BLaER1 (cell line): ENCODE data around the gene SMIM24.
"Not testable (repeated sequence)": the region's sequence is repeated elsewhere in the genome, so short reads cannot be mapped to it uniquely, and the experiment has no call there.

Source experiments
- H3K27ac ChIP-seq: shearing (Covaris generic); formaldehyde crosslinking; 2 replicates; pipeline ENCODE4 v1.8.1; 2022
- H3K27me3 ChIP-seq: shearing (Covaris generic); formaldehyde crosslinking; 2 replicates; pipeline ENCODE4 v1.8.1; 2022
- H3K36me3 ChIP-seq: shearing (Covaris generic); formaldehyde crosslinking; 2 replicates; pipeline ENCODE4 v1.8.1; 2022
- H3K4me1 ChIP-seq: shearing (Covaris generic); formaldehyde crosslinking; 2 replicates; pipeline ENCODE4 v1.8.1; 2022
- H3K4me2 ChIP-seq: shearing (Covaris generic); formaldehyde crosslinking; 2 replicates; pipeline ENCODE4 v1.8.1; 2022
- H3K4me3 ChIP-seq: shearing (Covaris generic); formaldehyde crosslinking; 2 replicates; pipeline ENCODE4 v1.8.1; 2022
- H3K9ac ChIP-seq: shearing (Covaris generic); formaldehyde crosslinking; 2 replicates; pipeline ENCODE4 v1.8.1; 2022
- H3K9me3 ChIP-seq: shearing (Covaris generic); formaldehyde crosslinking; 2 replicates; pipeline ENCODE4 v1.8.1; 2022
- H4K20me1 ChIP-seq: shearing (Covaris generic); formaldehyde crosslinking; 2 replicates; pipeline ENCODE4 v1.8.1; 2022
- Cebpa-rat ChIP-seq: shearing (Covaris generic); IDR thresholded peaks from 2 replicates; pipeline ENCODE4 v1.8.1; 2022

SMIM24 gene

GRCh38 chr19:3515891-3516422, 35.6 kb upstream of the SMIM24 start:
- peak overlapping the region; percentile 50 for H3K4me3 ChIP-seq
- H4K20me1 ChIP-seq, result peaks cover 100% of the 10 kb centered on the region
- H3K27me3 ChIP-seq, result no peaks in the 10 kb centered on the region
- peaks cover 44% of the 10 kb centered on the region for H3K36me3 ChIP-seq
- peak overlapping the region; percentile 98 for H3K4me2 ChIP-seq
- H3K9ac ChIP-seq, result peak overlapping the region; percentile 67
- H3K27ac ChIP-seq, result peak overlapping the region; percentile 88
- H3K4me1 ChIP-seq, result peaks cover 100% of the 10 kb centered on the region
- no peaks in the 10 kb centered on the region for H3K9me3 ChIP-seq
- no peak for TF ChIP-seq Cebpa-rat

DNA sequence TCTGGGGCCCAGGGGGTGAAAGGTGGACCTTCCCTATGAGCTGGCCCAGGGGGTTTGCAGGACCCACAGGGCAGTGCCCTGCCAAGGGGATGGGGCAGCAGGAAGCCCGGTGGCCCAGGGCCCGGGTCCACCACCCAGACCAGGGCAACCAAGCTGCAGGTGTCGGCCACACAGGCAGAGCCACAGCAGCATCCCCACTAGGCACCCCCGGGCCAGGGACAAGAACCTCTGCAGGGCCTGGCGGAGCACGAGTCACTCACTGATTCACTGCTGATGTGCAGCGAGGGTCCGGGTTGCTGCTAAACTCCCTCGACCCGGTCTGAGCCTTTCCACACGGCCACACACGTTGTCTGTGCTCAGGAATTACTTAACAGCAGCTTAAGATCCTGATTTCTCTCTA, 34.6 kb upstream of the SMIM24 start:
- Histone ChIP-seq H3K9me3 (no peaks in the 10 kb centered on the region), H3K27me3 (no peaks in the 10 kb centered on the region), H3K4me3 (no peak overlapping the region), H4K20me1 (peaks cover 100% of the 10 kb centered on the region), H3K4me1 (peaks cover 96% of the 10 kb centered on the region), H3K4me2 (peak overlapping the region; percentile 98), H3K36me3 (peaks cover 48% of the 10 kb centered on the region), H3K27ac (peak overlapping the region; percentile 55), H3K9ac (peak overlapping the region; percentile 23; the same call in 1 of the 2 replicates)
- no peak for TF ChIP-seq Cebpa-rat

- Histone ChIP-seq H3K9me3 (no peaks in the 10 kb centered on the region), H3K4me3 (no peak overlapping the region), H3K4me2 (peak overlapping the region; percentile 98), H3K36me3 (peaks cover 63% of the 10 kb centered on the region), H4K20me1 (peaks cover 100% of the 10 kb centered on the region), H3K27me3 (no peaks in the 10 kb centered on the region), H3K27ac (peak overlapping the region; percentile 13; the same call in 1 of the 2 replicates), H3K4me1 (peaks cover 92% of the 10 kb centered on the region), H3K9ac (0 out of 2 replicates have a peak overlapping the region, but pooled peaks have one; percentile 34)
- no peak for TF ChIP-seq Cebpa-rat
These were observed 33.2 kb upstream of the SMIM24 start for GRCh38 chr19:3513229-3514140.

- Histone ChIP-seq H4K20me1 (peaks cover 99% of the 10 kb centered on the region), H3K4me1 (peaks cover 91% of the 10 kb centered on the region), H3K9ac (peak overlapping the region; percentile 34; the same call in 1 of the 2 replicates), H3K9me3 (no peaks in the 10 kb centered on the region), H3K27me3 (no peaks in the 10 kb centered on the region), H3K4me2 (peak overlapping the region; percentile 98; the same call in 1 of the 2 replicates), H3K36me3 (peaks cover 64% of the 10 kb centered on the region), H3K27ac (no peak overlapping the region), H3K4me3 (no peak overlapping the region)
- TF ChIP-seq Cebpa-rat, result no peak
These were observed 32.4 kb upstream of the SMIM24 start for GRCh38 chr19:3512562-3513228.

- Histone ChIP-seq H3K9me3 (no peaks in the 10 kb centered on the region), H3K9ac (peak overlapping the region; percentile 26; the same call in 1 of the 2 replicates), H3K27ac (peak overlapping the region; percentile 44; the same call in 1 of the 2 replicates), H3K36me3 (peaks cover 64% of the 10 kb centered on the region), H3K4me1 (peaks cover 88% of the 10 kb centered on the region), H3K27me3 (no peaks in the 10 kb centered on the region), H3K4me3 (no peak overlapping the region), H4K20me1 (peaks cover 95% of the 10 kb centered on the region), H3K4me2 (no peak overlapping the region; the same call in 1 of the 2 replicates)
- no peak for TF ChIP-seq Cebpa-rat
These were observed 31.4 kb upstream of the SMIM24 start for GRCh38 chr19:3511506-3512251.

DNA sequence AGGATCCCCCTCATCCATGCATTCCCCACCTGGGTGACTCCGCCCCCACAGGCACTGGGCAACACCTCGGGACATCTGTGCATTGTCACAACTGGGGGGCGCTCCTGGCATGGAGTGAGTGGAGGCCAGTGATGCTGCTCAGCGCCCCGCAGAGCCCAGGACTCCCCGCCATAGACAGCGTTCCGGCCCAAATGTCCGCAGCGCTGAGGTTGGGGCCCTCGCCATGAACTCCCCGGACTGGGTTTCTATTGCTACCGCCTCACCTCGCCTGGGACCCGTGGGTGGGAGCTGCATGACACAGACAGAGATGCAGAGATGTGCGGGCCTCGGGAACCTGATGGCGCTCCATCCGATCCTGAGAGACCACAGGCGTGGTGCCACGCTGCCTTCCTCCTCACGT, 30.4 kb upstream of the SMIM24 start:
- H3K27ac ChIP-seq, result no peak overlapping the region
- no peak overlapping the region for H3K4me3 ChIP-seq
- H3K4me2 ChIP-seq, result no peak overlapping the region
- H3K9ac ChIP-seq, result no peak overlapping the region
- peaks cover 86% of the 10 kb centered on the region for H4K20me1 ChIP-seq
- peaks cover 64% of the 10 kb centered on the region for H3K36me3 ChIP-seq
- H3K9me3 ChIP-seq, result no peaks in the 10 kb centered on the region
- no peak for TF ChIP-seq Cebpa-rat
- no peaks in the 10 kb centered on the region for H3K27me3 ChIP-seq
- peaks cover 79% of the 10 kb centered on the region for H3K4me1 ChIP-seq

DNA sequence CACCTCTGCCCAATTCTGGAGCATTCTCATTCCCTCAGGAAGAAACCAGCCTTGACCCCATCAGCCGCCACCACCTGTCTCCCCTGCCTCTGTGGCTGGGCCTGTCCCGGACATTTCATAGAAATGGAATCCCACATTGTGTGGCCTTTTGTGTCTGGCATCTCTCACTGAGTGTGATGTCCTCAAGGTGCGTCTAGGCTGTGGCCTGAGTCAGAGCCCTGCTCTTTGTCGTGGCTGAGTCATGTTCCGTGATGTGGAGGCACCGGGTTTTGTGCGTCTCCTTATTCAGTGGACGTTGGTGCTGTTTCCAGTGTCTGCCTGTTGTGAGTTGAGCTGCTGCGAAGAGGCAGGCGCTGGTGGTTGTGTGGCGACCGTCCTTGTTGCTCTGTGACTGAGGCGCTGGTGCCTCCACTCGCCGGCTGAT, 29.3 kb upstream of the SMIM24 start:
- peaks cover 79% of the 10 kb centered on the region for H3K4me1 ChIP-seq
- no peak overlapping the region for H3K4me2 ChIP-seq
- TF ChIP-seq Cebpa-rat, result no peak
- peaks cover 74% of the 10 kb centered on the region for H4K20me1 ChIP-seq
- no peaks in the 10 kb centered on the region for H3K9me3 ChIP-seq
- H3K4me3 ChIP-seq, result no peak overlapping the region
- peaks cover 62% of the 10 kb centered on the region for H3K36me3 ChIP-seq
- no peaks in the 10 kb centered on the region for H3K27me3 ChIP-seq
- peak overlapping the region; percentile 63; the same call in 1 of the 2 replicates for H3K9ac ChIP-seq
- H3K27ac ChIP-seq, result 0 out of 2 replicates have a peak overlapping the region, but pooled peaks have one; percentile 31

DNA sequence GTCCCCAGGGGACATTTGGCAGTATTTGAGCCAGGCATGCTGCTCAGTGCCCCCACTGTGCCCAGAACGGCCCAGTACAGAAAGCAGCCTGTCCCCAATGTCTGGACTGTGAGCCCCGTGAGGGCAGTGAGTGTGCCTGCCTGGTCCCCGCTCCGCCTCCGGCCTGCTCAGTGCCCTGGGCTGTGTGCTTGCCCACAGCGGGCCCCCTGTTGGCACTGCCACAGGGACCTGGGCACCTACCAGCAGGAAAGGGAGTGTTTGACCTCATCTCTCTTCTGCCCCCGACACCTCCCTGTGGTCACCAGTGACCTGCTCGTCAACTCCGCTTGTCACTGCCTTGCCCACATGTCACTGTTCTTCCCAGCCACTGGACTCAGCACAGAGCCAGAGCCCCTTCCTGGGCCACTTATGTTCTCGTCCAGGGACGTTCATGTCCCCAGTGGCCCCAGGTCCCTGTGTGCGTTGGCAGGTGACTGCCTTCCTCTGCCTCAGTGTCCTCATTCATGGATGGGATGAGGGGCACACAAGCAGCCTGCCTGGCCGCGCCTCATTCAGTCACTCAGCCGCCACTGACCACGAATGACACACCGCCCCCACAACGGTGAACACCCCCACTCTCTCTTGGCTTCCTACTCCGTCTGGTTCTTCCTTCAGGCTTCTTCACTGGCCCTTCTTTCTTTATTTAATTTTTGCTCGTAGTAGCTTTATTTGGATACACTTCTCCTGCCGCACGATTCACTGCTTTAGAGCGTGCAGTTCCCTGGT, 28.6 kb upstream of the SMIM24 start:
- Histone ChIP-seq H3K4me2 (peak overlapping the region; percentile 50), H3K27ac (peak overlapping the region; percentile 31; the same call in 1 of the 2 replicates)

GRCh38 chr19:3508121-3508661, 27.9 kb upstream of the SMIM24 start:
- Histone ChIP-seq H3K36me3 (peaks cover 48% of the 10 kb centered on the region), H3K9ac (peak overlapping the region; percentile 63; the same call in 1 of the 2 replicates), H3K4me2 (peak overlapping the region; percentile 50), H4K20me1 (peaks cover 60% of the 10 kb centered on the region), H3K4me1 (peaks cover 69% of the 10 kb centered on the region)
- H3K4me3 ChIP-seq, H3K27me3 ChIP-seq, H3K27ac ChIP-seq, H3K9me3 ChIP-seq: not testable (repeated sequence)

More for the DNA sequence above, 28.6 kb upstream of the SMIM24 start:
- H3K9me3 ChIP-seq, result no peaks in the 10 kb centered on the region
- H3K27me3 ChIP-seq, result no peaks in the 10 kb centered on the region
- no peak overlapping the region for H3K4me3 ChIP-seq
- no peak for TF ChIP-seq Cebpa-rat
- peaks cover 56% of the 10 kb centered on the region for H3K36me3 ChIP-seq
- peak overlapping the region; percentile 63 for H3K9ac ChIP-seq
- H4K20me1 ChIP-seq, result peaks cover 68% of the 10 kb centered on the region
- peaks cover 76% of the 10 kb centered on the region for H3K4me1 ChIP-seq
